ENCODE measurements around the gene RFTN2.

GRCh38 chr2:197560146-197560665, 115.2 kb downstream of the RFTN2 start:
- TF ChIP-seq MXI1 (IDR thresholded peaks at IDR 0.05; ENCODE audit: low read depth, low read length), result no peak
- no peak for TF ChIP-seq POLR2AphosphoS5 (IDR thresholded peaks at IDR 0.05; ENCODE audit: low read depth, low read length)
- no peak for TF ChIP-seq CTCF (IDR thresholded peaks at IDR 0.05)
- no peak for TF ChIP-seq SMC3 (IDR thresholded peaks at IDR 0.05; ENCODE audit: low read depth, low read length)
- no peak for TF ChIP-seq RCOR1 (IDR thresholded peaks at IDR 0.05; ENCODE audit: low read length)

All from SK-N-SH (cell line).